CD4-positive, alpha-beta T cell treated with Interleukin-4 for 4 hours (primary cell): ENCODE measurements around the gene MTSS2.

Experiments used
- DNase-seq: peaks from one replicate; pipeline ENCODE4 v3.0.0-alpha.2; 2020

The MTSS2 gene, protein sequence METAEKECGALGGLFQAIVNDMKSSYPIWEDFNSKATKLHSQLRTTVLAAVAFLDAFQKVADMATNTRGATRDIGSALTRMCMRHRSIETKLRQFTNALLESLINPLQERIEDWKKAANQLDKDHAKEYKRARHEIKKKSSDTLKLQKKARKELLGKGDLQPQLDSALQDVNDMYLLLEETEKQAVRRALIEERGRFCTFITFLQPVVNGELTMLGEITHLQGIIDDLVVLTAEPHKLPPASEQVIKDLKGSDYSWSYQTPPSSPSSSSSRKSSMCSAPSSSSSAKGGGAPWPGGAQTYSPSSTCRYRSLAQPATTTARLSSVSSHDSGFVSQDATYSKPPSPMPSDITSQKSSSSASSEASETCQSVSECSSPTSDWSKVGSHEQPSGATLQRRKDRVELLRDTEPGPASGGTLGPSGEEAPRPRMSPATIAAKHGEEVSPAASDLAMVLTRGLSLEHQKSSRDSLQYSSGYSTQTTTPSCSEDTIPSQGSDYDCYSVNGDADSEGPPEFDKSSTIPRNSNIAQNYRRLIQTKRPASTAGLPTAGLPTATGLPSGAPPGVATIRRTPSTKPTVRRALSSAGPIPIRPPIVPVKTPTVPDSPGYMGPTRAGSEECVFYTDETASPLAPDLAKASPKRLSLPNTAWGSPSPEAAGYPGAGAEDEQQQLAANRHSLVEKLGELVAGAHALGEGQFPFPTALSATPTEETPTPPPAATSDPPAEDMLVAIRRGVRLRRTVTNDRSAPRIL

DNA sequence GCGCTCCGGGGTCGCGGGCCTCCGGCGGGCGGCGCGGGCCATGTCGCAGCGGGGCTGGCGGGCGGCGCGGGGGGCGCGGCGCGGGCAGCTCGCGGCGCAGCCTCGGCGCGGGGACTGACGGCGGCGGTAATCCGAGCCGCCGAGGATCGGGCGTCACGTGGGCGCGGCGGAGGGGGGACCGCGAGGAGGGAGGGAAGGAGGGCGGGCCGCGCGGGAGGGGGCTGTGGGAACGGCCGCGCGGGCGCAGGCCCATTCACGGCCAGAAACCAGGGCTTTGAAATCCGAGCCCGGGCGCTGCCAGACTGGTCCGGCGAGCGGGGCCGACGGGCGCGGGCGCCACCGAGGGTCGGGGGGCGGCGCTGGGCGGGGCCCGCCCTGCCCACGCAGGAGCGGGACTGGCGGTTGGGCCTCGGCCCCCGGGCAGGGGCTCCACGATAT, at the start of gene MTSS2:
MTSS2 (minus strand) TSS at position 116 of the 438 bp plus-strand sequence. CDS start 262 bp downstream, outside the sequence.
- no peak for DNase-seq

DNA sequence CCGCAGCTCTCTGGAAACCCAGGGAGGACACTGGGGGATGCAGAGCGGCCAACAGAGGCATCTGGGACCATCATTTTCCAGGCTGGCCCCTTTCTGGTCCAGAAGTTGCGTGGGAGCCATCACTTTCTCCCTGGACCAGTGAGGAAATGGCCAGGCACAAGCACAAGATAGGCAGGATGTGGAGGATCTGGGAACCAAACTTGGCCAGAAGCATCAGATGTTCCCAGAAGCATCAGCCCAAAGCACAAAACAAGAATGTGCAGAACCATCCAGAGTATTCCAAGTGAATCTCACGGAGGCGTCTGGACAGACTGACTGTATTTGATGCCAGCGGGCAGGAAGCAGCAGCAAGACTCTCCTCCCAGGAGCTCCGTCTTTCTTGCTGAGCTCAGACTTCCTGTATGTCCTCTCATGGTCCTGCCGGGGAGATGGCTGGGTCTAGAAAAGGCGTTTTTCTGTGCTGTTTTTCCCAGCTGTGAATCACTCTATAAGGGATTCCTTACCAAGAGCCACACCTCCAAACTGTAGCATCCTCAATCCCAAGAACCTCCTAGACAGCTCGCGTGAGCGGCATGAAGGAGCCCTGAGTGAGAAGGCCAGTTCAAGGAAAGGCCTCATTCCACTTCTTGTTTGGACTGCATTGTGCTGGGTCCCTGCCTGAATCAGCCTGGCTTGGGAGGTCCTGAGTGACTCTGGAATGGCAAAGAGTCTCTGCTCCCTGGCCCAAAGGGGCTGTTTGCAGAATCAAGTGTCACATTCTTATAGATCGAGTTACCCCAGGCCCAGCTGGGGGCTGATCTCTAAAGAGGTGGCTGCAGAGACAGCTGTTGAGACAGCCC, 49.5 kb upstream of the MTSS2 start:
- DNase-seq: no peak

DNA sequence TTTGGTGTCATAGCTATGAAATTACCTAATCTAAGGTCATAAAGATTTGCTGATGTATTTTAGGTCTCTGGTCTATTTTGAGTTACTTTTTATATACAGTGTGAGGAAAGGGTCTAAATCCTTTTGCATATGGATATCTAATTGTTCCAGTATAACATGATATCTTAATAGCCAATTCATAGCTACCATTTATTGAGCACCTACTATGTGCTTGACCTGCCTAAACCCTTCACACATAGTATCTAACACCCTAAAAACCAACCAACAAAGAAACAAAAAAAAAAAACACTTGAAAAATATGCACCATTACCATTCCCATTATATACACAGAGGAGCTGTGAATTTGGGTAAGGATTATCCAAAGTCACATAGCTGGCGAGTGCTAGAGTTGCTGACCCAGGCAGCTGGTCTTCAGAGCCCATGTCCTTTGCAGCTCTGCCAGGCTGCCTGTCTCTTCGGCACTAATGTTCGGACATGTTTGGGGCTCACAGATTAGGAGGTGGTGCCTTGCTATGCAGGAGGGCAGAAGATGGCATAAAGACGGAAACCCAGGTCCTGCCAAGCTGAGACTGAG, 48.8 kb upstream of the MTSS2 start:
- DNase-seq: no peak

DNA sequence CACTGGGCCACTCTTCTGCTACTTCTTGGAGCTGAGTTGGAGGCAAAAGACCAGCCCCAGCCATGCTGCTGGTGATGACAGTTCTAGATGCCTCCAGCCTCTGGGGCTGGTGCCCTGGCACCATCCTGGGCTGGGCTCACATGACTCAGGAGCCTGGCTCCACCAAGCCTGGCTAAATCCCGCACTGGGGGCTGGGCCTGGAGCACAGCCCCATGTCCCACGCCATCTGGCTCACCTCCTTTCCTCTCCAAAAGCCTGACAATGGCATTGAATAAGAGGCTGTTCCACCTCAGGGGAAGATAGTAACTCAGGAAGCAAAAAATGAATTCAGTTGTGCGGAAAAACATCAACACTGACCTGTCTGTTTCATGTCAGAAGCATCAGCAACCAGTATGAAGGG, 45.1 kb upstream of the MTSS2 start:
- DNase-seq: no peak

DNA sequence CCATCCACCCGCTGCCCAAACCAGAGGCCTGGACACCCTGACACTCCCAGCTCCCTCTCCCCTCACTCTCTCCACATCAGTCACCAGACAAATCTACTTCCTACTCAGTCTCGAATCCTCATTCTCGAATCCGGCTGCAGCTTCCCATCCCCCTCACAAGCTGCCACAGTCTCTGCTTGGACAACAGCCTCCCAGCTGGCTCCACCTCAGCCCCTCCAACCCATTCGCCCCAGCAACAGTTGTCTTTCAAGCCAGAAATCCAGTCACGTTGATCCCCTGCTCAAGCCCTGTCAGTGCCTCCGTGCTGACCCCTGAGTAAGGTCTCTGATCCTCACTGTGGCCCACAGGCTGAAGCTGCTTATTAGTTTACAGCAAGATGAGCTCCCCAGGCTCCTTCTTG, 44.2 kb upstream of the MTSS2 start:
- no peak for DNase-seq

DNA sequence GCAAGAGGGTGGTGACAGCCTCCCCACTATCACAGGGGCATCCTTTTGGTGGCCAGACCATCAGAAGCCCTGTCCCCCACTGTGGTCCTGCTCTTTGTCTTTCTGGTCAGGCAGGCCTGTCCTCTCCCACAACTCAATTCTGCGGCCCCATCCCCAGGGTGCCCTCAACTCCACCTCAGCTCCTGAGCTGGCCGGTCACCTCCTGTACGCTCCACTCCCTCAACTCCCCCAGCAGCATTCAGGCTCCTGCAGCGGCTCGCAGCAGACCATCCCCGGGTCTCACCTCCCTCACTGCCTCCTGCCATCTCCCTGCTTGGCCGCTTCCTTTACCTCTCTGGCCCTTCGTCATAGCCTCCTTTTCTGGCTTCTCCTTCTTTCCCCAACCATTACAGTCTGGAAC, 43.4 kb upstream of the MTSS2 start:
- DNase-seq: no peak

DNA sequence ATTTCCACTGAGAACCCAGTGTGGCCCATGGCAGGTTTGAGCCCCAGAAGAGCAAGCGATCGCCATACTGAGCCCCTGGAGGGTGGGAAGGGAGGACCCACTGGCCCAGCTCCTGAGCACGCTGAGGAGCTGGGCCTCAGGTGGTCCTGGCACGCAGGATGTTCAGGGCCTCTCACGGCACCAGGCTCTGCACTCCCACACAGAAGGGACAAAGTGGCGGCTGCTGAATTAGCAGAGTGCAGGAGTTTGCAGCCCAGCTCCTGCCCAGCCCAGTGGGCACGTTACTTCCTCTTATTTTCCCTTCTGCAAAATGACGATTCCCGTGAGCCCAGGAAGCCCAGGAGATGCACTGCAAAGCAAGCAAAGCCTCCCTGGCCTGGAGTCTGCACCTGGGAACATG, 42.3 kb upstream of the MTSS2 start:
- no peak for DNase-seq

DNA sequence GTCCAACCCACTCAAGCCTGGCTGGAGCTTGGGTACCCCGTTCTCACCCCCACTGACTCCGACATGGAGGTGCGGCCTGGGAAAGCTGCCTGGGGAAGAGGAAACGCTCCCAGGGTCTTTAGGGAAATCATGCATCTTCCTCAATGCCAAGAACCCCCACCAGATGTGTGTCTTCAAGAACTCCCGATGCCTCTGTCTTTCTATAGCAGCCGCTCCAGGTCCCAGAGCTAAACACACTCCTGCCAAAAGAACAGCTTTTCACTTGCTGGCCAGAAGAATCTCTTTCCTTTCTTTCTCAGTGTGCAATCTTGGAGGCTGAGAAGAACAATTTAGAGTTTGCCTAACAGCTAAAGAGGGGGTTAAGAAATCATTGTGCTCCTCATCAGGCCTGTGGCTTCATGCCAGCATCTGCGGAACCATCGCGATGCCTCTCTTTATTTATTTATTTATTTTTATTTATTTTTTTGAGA, 41.1 kb upstream of the MTSS2 start:
- DNase-seq: no peak

DNA sequence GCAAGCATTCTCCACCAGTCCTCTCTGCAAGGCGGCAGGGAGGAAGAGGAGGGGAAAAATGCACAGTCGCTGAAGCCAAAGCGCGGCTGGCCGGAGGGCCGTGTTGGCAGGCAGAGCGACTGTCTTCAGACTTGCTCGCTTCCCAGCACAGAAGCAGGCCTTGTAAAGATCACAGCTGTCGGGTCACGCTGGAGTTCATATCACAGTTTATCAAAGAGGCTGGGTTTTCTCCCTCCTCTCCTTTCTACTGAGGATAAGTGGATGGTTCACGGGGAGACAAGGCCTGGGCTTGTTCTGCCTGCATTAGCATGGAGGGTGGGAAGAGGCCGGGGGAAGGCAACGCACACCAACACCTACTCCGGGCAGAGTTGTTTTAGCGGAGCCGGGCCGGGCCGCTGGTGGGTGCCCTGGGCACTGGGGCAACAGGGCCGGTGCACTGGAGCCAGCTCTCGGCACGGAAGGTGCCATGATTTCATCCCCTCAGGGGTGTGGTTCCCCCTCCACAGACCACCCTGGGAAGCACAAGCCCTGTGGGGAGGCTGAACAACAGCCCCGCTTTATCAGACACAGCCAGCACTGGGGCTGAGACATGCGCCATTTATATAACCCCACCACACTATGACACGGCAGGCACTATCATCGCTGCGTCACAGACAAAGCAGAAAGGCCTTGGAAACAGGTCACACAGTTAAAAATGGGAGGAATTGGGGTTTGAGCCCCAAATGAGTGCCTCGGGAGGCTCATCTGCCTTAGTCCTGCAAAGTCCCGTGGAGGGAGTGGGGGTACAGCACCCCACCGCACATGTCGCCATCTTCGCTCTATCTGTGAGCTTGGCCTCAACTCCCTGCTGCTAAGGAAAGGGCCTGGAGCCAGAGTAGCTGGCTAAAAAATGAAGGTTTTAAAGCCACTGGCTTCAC, 40.3 kb upstream of the MTSS2 start:
- no peak for DNase-seq

DNA sequence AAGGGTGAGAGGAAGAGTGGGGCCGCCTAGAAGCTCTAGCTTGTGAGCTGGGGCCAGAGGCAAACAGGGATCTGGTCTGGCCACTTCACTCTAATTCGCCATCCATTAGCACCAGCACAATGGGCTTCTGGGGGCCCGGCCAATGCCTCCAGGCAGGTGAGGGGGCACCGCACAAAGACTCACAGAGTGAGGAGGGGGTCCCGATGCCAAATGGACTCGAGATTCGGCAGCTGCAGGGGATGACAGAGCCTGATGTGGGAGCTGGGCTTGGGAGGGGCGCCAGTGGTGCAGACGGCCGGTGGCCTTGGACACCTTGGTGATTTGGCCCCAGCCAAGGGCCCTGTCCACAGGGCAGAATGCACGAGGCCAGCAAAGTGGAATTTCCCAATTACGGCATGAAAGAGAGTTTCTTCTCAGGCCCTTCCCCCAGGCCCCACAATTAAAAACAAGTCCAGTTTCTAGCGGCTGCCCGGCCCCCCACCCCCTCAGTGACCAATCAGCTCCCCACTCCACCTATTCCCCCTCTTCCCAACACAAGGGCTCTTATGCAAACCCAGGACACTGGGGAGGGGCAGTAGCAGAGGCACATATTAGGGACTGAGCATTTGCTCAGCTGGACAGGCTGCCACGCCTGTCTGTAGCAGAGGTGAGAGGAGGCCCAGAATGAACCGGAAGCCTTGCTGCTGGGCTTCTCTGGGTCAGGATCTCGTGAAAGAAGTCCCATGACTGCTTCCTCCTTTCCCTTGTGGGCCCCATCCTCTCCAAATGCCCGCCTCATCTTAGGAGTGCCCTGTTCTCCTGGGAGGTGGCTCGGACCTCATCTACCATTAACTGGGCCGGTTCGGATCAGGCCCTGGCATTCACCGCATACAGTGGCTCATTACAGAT, 39.4 kb upstream of the MTSS2 start:
- no peak for DNase-seq

DNA sequence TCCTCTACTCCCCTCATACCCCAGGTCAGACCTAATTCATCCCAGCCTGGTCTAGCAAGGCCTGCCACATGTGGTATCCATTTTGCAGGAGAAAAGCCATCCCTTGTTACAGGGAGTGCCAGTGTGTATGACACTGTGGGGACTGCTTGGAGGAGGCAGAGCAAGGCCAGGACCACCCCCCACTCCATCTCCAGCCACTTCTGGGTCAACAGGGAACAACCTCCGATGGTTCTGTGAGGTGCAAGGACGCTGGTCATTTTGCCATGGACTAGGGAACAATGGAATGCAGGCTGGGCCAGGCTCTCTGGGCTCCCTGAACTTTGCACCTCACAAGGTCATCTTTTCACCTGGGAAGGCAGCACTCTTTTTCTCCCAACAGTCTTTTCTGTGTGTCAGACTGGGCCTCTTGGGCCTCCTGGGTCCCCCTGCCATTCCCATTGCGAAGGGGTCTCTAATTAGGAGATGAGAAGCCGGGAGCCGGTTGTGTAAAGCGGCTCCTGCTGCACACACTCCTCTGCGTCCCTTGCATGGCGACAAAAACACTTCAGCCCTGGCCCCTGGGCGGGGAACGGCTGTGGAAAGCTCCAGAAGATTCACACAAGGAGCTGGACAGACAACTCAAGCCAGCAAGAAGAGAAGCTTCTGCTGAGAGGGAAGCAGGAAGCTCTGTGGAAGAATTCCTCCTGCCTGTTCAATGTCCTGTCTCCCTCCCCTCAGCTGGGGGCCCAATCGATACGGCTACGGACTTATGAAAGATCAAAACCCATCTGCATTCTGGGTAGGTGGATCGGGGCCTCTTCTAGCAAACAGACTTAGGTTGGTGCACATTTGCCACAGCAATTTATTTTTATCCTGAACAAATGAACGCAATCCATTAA, 38.5 kb upstream of the MTSS2 start:
- no peak for DNase-seq

DNA sequence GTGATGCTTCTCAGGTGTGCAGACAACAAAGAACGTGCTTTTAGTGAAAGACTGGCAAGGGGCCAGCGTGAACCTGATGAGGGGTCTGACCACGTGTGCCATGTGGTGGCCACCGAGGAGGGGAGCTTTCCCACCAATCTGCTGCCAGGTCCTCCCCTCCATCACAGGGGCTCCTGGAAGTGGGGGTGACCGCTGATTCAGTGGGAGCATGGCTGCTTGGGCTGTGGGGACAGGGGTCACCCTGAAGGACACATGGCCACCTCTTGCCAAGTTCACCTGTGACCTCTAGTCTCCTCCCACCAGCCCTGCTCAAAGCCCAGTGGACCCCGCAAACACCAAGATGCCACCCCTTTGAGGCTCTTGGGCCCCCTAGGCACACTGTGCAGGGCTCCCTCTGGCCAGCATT, 37.9 kb upstream of the MTSS2 start:
- no peak for DNase-seq

DNA sequence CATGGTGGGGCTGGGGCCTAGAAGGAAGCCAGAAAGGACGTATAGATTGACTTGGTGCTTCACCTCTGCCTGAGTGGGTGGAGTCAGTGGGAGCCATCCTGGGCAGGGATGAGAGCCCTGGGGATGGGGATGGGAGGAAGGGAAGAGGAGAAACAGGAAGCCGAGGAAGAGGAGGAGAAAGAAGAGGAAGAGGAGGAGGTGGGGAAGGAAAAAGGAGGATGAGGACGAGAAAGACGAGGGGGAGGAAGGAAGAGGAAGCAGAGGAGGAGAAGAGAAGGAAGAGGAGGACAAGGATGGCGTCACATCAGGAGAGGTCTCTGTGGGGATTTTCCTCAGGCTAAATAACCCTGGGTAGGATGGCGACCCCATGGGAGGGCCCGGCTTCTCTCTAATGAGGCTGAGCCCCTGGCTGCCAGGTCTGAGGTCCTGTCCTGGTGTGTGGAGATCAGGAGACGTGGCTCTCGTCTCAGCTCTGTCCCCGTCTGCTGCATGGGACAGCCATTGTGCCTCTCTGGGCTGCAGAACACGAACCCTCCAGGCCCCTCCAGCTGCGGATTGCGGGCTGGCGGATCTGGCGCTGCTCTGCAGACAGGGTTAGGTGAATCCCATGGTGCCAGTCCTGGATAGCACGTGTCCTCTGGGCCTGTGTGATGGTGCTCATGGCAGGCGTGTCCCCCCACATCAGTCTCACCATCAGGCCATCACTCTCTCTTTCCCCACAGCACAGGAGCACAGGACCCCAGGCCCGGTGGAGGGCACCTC, 35.5 kb upstream of the MTSS2 start:
- DNase-seq: no peak

DNA sequence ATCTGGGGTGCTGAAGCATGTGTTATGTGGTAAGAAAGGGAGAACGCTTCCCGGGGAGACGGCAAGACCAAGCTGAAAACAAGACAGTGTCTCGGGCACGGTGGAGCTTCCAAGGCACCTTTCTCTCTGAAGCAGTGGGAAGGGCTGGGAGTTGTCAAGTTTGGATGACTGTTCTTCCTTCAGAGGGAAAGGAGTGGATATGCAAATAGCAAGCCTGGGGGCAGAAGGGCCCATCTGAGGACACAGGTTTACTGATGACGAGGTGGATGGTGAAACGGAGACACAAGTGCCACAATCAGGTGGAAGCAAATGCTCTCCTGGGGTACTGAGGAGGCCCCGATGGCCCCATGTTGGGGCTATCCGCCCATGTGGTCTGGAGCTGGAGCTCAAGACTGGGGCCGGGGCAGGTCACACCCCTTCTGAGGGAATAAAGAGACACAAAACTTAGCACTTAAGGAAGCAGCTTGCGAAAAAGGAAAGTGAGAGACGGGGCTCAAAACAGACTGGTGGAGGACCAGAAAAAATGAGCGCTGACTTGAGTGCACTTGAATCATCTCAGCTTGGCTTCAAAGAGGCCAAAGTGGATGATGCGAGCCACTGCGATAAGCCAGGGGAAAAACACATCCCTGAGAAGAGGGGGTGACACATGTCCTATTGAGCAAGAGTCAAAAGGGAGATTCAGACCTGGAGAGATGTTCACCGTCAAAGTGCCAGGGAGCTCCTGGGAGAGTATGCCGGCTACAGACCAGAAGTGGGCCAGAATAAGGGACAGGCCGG, 34.8 kb upstream of the MTSS2 start:
- DNase-seq: no peak

DNA sequence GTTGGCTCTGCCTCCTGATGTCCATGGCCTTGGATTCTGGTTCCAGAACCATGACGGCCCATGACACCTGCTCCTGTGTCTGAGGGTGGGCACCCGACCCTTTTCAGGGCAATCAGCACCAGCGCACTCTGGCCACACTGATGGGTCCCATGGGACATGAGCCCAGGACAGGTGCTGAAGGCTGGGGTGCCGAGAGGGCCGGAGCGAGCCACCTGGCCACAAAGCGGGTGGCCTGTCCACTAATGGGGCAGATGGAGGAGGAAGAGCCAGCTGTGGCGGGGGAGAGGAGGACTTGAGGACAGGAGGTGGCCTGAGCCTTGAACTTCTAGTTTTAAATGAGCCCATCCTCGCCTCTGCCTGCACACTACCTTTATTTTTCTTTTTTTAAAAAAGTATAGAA, 31.2 kb upstream of the MTSS2 start:
- DNase-seq: no peak

DNA sequence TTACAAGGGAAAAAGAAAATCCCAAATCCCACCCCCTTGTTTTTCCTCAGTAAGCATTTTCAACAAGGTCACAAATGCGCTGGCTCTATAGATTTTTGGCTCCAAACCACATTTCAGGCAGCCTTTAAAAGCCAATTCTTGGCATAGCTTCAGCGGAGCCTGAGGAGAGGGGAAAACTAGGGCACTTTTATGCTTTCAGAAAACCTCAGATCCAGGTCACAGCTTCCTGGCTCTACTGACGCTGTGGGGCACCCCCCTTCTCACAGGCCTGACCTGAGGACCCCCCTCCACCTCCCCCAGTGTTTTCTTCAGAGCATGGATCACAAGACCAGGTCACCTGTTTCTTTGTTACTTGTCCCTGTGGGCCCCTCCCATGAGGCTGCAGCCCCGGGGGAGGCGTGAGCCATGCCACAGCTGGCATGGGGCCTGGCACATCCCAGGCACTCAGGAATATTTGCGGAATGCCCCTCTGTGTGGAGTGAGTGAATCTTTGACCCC, 30.1 kb upstream of the MTSS2 start:
- no peak for DNase-seq

DNA sequence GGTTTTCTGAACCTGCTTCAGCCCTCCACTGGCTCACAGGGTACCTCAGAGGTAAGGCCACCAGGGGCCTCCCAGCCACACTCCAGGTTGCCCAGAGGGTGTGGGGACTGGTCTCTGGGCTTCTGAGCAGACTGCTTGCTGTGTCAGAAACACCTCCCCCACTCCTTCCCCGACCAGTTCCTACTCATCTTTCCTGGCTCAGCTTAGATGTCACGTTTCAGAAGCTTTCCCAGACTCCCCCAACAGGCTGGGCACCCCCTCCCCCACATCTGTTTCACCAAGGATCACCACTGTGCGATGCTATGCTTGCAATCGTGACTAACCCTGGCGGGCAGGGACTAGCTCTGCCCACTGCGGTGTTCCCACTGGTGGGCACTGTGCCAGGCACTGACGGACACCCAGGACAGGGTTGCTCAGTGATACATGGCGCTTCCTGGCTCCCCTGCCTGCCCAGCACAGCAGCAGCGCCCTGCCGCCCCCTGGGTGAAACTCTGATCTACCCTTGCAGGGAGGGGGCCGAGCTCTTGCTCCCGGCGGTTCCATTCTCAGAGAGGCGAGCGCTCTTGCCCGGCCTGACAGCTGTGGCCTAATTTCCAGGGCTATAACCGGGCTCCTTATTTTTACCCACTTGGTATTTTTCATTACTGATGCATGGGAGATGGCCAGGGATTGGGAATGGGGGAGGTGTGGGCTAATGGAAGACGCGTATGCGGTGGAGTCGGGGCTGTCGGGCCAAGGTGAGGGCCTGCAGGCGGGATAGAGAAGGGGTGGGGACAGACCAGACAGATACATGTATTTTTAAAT, 29.4 kb upstream of the MTSS2 start:
- DNase-seq: no peak
